Fibroblast of skin of right quadriceps (primary cell): ENCODE measurements around the gene ITGA2.

Experiments used
- DNase-seq: peaks from one replicate; pipeline ENCODE4 v3.0.0-alpha.2; 2013

Gene ITGA2

DNA sequence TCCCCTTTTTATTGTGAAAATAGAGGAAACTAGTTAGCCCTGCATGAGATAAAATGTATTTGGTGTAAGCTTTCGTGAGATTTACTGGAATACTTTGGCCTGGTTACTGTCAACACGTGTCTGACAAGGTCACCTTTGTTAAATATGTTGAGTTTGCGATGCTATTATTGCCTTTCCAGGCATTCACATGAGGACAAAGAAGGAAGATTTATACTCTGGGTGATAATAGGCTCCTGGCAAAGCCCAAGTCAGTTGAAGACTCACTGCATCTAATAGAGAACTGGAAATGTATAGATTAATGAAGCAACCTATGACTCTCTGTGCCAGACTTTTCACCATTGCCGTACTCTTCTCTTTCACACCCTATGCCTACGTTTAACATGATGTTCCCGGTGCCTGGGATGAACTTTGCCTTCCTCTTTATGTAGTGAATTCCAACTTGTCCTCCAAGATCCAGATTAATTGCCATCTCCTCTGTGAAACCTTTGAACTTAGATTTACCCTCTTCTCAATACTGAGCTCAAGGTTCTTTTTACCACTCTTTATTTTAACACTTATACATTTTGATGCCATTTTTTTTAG lies 33.9 kb downstream of the ITGA2 start:
- DNase-seq = no peak

GRCh38 chr5:53023969-53024368 lies 34.8 kb downstream of the ITGA2 start:
- peak; percentile 81 for DNase-seq

DNA sequence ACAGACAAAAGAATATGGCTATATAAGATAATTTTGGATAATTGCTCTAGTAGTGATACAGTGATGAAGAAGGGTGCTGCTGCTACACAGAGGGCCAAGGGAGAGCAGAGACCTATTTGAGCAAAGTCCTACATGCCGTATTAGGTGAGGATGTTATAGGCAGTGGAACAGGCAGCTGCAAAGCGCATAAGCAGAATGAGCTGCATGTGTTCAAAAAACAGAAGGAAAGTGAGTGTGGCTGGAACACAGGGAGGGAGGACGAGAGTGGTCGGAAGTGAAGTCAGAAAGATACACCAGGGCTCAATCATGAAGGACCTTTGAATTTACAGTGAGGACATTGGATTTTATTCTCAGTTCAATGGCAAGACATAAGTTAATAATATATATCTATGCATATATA lies 35.4 kb downstream of the ITGA2 start:
- DNase-seq = no peak

DNA sequence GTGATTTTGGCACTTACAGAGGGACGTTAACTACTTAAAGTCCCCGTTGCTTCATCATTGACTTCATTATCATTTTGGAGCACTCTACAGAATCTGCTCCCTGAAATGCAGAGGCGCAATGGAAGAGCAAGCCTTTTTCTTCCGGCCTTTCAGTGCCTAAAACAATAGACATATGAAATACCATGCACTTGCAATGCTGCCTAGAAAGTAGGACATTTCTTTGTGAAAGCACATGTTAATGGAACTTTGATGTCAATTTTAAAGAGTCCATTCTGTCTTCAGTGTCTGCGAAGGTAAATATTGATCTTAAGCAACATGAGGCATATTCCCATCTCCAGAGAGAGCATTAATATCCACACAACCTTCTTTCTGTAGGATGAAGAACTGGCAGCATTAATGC lies 36.3 kb downstream of the ITGA2 start:
- no peak for DNase-seq

DNA sequence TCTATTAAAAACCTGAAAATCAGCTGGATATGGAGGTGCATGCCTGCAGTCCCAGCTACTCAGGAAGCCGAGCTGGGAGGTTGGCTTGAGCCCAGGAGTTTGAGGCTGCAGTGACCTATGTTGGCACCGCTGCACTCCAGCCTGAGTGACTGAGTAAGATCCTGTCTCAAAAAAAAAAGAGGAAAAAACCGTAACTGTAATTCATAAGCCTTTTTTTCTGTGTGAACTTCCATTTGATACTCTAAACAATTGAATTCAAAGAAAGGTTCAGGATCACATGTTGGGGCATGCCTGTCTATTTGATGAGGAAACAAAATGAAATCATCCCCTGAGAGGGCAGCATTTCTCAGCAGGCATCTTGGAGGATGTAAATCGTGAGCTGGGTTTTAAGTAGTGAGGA lies 38.8 kb downstream of the ITGA2 start:
- peak; percentile 60 for DNase-seq

DNA sequence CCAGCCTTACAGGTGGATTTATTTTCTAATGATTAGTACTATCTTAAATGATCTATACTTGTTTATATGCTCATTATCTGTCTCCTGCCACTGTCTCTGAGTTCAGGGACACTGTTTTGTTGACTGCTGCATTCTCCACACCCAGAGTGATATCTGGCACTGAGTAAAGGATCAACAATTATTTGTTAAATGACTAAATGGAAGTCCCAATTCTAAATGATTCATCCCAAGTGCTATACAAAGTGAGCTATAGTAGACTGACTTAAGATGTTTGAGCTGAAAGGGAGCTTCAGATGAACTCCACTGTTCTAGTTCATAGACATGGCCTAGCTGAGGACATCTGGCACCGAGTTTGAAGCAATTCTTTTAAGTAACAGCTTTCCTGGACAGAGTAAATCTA lies 40.5 kb downstream of the ITGA2 start:
- no peak for DNase-seq

- no peak for DNase-seq
Observed at GRCh38 chr5:53030893-53031292, 41.7 kb downstream of the ITGA2 start.

- DNase-seq = peak; percentile 81
Observed at GRCh38 chr5:53031695-53032096, 42.5 kb downstream of the ITGA2 start.

DNA sequence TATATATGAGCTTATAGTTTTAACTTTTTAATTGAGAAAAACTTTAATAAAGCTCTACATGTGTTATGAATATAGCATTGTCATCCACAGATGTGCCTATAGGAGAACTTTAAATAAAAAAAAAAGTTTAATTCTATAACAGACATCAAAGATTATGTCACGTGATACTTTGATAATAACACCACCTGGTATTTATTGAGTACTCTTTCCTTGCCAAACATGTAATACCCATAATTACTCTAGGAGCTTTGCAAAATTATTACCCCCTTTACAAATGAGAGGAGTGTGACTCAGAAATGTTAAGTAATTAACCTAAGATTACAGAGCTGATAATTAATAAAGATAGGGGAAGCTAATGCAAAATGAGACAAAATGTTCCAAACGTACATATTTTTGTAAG lies 43.0 kb downstream of the ITGA2 start:
- no peak for DNase-seq

GRCh38 chr5:53034832-53035231 lies 45.7 kb downstream of the ITGA2 start:
- no peak for DNase-seq

DNA sequence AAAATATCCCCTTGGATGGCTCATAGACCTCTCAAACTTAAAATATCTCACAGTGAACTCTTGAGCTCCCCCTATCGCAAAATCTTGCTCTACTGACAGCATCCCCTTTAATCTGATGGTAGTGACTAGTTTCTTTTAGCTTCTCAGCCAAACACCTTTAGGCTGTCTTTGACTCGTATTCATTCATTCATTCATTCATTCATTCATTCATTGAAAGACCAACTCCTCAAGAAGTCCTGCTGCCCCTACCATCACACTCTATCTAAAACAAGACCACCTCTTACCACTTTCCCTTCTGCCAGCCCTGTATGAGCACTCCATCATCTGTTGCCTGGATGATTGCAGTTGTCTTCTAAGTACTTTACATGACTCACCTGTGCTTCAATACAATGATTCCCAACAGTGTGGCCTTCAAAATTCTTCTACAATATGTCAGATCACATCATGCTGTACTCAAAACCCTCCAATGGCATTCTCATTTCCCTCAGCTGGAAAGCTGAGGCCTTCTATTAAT lies 46.8 kb downstream of the ITGA2 start:
- DNase-seq = peak; percentile 38

GRCh38 chr5:53037141-53037859 lies 48.1 kb downstream of the ITGA2 start:
- peak; percentile 83 for DNase-seq

DNA sequence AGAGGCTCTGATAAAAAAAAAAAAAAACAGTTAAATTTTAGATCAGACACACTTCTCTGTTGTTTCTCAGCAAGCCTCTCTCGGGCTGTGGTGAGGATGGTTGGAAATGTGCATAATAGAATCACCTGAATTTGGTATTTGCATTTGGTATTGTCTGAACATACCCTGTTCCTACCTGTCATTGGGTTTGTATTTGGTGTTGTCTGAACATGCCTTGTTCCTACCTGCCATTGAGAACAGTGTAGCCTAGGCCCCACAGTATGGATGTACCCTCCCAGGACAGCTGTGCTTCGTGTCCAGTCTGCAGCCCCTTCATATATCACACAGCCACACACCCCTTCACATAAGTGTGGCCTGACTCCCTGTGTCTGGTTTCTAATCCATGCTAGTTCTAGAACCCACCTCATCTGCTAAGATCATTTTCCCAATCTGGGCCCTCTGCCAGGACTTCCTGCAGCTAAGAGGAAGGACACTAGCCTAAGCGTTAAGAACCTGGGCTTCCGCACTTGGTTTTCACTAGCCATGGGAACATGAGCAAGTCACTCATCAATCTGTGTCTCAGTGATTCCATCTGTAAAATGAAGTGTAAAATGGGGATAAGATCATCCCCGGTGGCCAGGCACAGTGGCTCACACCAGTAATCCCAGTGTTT lies 49.2 kb downstream of the ITGA2 start:
- DNase-seq = no peak

GRCh38 chr5:53039855-53040254 lies 50.7 kb downstream of the ITGA2 start:
- DNase-seq = no peak

- no peak for DNase-seq
Observed at GRCh38 chr5:53041071-53041692, 52.0 kb downstream of the ITGA2 start.

- DNase-seq = no peak
Observed at GRCh38 chr5:53041740-53042139, 52.6 kb downstream of the ITGA2 start.

GRCh38 chr5:53045263-53045662 lies 56.1 kb downstream of the ITGA2 start:
- DNase-seq = no peak

GRCh38 chr5:53048248-53048647 lies 59.1 kb downstream of the ITGA2 start:
- no peak for DNase-seq

- no peak for DNase-seq
Observed at GRCh38 chr5:53052499-53052898, 63.3 kb downstream of the ITGA2 start.

GRCh38 chr5:53053364-53053763 lies 64.2 kb downstream of the ITGA2 start:
- DNase-seq = no peak

DNA sequence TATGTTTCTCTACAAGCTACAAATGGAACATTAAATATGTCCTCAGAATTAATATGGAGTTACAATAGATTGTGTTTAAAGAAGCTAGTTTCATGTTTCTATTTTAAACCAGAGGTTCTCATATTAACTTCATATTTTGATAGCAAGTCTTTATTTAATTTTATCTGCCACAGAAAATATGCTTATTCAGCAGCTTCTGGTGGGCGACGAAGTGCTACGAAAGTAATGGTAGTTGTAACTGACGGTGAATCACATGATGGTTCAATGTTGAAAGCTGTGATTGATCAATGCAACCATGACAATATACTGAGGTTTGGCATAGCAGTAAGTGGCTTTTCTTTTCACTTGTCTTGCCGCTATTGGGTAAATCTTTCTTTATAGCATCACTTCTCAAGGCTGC lies 66.2 kb downstream of the ITGA2 start:
- no peak for DNase-seq

DNA sequence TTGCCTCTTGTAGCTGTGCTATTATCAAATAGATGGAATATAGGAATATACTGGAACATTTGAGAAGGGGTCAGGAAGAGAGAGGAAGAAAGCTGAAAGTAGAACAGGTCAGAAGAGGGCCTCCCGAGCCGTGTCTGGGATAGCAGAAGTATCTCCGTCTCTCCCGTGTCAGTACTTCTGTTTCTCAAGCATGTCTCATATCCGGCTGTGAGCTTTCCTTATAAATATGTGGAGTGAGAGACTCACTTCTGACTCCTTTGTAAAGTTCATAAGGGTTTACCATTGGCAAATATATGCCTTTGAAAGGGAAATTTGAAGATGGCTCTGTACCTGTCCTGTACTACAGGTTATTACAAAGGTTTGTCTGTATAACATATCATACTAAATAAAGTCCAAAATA lies 70.1 kb downstream of the ITGA2 start:
- no peak for DNase-seq

DNA sequence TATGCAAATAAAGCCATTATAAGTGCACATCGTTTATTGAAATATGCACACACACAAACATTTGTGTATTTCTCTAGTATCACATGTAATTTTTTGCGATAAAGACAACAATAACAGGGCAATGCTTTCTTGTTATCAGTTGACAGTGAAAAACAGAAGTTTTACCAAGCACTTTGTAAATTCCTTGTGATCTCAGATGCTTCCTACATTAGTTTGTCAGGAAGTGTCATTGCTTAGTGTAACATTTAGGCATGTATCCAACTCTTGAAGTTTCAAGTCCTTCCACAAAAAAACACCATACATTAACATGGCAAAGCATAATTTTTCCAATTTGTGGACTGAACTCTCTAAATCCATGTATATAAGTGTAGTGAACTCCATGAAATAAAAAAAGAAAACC lies 74.0 kb downstream of the ITGA2 start:
- DNase-seq = peak; percentile 44

DNA sequence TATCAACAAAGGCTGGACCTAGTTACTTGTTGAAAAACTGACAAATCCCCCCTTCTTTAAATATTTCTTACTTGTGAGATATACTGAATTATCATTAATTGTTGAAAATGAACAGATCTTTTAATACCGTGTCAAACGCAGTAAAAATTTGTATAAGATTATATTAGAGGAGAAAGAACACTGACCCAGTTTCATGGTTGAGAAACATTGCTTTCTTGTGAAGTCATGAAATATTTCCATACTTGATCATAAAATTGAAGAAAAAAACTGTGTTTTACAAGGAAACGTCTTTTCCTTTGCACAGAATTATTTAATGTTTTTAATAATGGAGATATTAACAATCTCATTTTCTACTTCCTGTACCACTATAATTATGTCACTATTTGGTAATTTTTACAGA lies 74.6 kb downstream of the ITGA2 start:
- DNase-seq = no peak
